Stimulated activated naive CD4-positive, alpha-beta T cell treated with Interleukin-2 at 50 U/mL for 16 hours (primary cell): ENCODE results near the gene MRPL21.

Experiments used
- DNase-seq: peaks from one replicate; lab custom pipeline; 2025; lab: John Stamatoyannopoulos, UW

The MRPL21 gene

GRCh38 chr11:68903288-68904247, at the start of gene MRPL21, which contains the start of gene IGHMBP2:
Gene MRPL21, minus strand, starts transcription at chr11:68903832. Its CDS starts 22 bp downstream, at chr11:68903810.
Gene IGHMBP2, plus strand, starts transcription at chr11:68903891. Its CDS starts 62 bp downstream, at chr11:68903953.
- DNase-seq = peak; percentile 74

GRCh38 chr11:68950762-68951161, 47.1 kb upstream of the MRPL21 start:
- DNase-seq = no peak

GRCh38 chr11:68950270-68950669, 46.6 kb upstream of the MRPL21 start:
- no peak for DNase-seq

GRCh38 chr11:68948935-68949334, 45.3 kb upstream of the MRPL21 start:
- no peak for DNase-seq

GRCh38 chr11:68948496-68948895, 44.9 kb upstream of the MRPL21 start:
- no peak for DNase-seq

GRCh38 chr11:68947151-68947550, 43.5 kb upstream of the MRPL21 start:
- no peak for DNase-seq

- no peak for DNase-seq
Measured at GRCh38 chr11:68946416-68947090, 42.9 kb upstream of the MRPL21 start.

- no peak for DNase-seq
Measured at GRCh38 chr11:68942751-68943271, 39.2 kb upstream of the MRPL21 start.

- no peak for DNase-seq
Measured at GRCh38 chr11:68942095-68942620, 38.5 kb upstream of the MRPL21 start.

- no peak for DNase-seq
Measured at GRCh38 chr11:68941324-68942094, 37.9 kb upstream of the MRPL21 start.

- no peak for DNase-seq
Measured at GRCh38 chr11:68940651-68941323, 37.2 kb upstream of the MRPL21 start.

GRCh38 chr11:68939583-68940555, 36.2 kb upstream of the MRPL21 start:
- DNase-seq = no peak

- no peak for DNase-seq
Measured at GRCh38 chr11:68938816-68939582, 35.4 kb upstream of the MRPL21 start.

- no peak for DNase-seq
Measured at GRCh38 chr11:68938088-68938487, 34.5 kb upstream of the MRPL21 start.

- no peak for DNase-seq
Measured at GRCh38 chr11:68936676-68937620, 33.3 kb upstream of the MRPL21 start.

- no peak for DNase-seq
Measured at GRCh38 chr11:68936358-68936636, 32.7 kb upstream of the MRPL21 start.

- DNase-seq = no peak
Measured at GRCh38 chr11:68935516-68936357, 32.1 kb upstream of the MRPL21 start.
